Caco-2 (cell line): ENCODE measurements around the gene MEMO1. TPM values are rescaled to one million over a fixed set of nuclear protein-coding genes. Genes with fewer than 3 reads are reported as not detected.
"Not testable (repeated sequence)": the region's sequence is repeated elsewhere in the genome, so short reads cannot be mapped to it uniquely, and the experiment has no call there.

Experiments used
- BruUV-seq: library from RNA; stranded (reverse); fragments of 400-500 nt; replicated peaks from 2 replicates; lab custom pipeline; 2021; lab: Mats Ljungman, UMichigan
- CTCF ChIA-PET: fragments of 300-600 bp; sonication (Branson Sonifier 250); formaldehyde crosslinking; loops from one replicate; lab custom pipeline; 2022; ENCODE audit warnings: antibody characterized with exemption; lab: Charles Lee
- POLR2A ChIA-PET: fragments of 300-600 bp; sonication (Branson Sonifier 250); formaldehyde crosslinking; loops from one replicate; lab custom pipeline; 2022; ENCODE audit warnings: antibody characterized with exemption; lab: Charles Lee
- DNase-seq, 2 experiments: peaks; one replicate each; pipeline versions ENCODE4 v3.0.0 to v3.0.0-alpha.2; 2020 to 2022
- H3K27me3 ChIP-seq: replicated peaks from 2 replicates; pipeline ENCODE4 v1.6.0; 2011; ENCODE audit warnings: low read length; ENCODE audit not compliant: control insufficient read depth, insufficient read depth
- H3K36me3 ChIP-seq: 2 replicates; pipeline ENCODE4 v1.5.1; 2011; ENCODE audit warnings: low read length; ENCODE audit not compliant: control insufficient read depth, insufficient read depth
- H3K4me1 ChIP-seq: fragments of 250-450 bp; sonication (Bioruptor Pico); 2 replicates; pipeline ENCODE4 v1.5.1; 2020; ENCODE audit warnings: mild to moderate bottlenecking
- H3K4me3 ChIP-seq: 2 replicates; pipeline ENCODE4 v1.5.1; 2011; ENCODE audit warnings: low read depth, mild to moderate bottlenecking, control low read depth, low read length
- H3K9me3 ChIP-seq: fragments of 250-450 bp; sonication (Bioruptor Pico); 2 replicates; pipeline ENCODE4 v1.5.1; 2020; ENCODE audit warnings: mild to moderate bottlenecking, moderate library complexity
- H3K27ac Mint-ChIP-seq: one replicate; pipeline ENCODE4 v1.8.0; 2022; ENCODE audit warnings: mixed read lengths; ENCODE audit not compliant: unreplicated experiment
- H3K27me3 Mint-ChIP-seq: one replicate; pipeline ENCODE4 v1.8.0; 2022; ENCODE audit warnings: mixed read lengths; ENCODE audit not compliant: insufficient read depth, unreplicated experiment
- H3K36me3 Mint-ChIP-seq: one replicate; pipeline ENCODE4 v1.8.0; 2022; ENCODE audit warnings: mild to moderate bottlenecking, mixed read lengths; ENCODE audit not compliant: insufficient read depth, unreplicated experiment
- H3K4me1 Mint-ChIP-seq: one replicate; pipeline ENCODE4 v1.8.0; 2022; ENCODE audit warnings: low read depth, mixed read lengths; ENCODE audit not compliant: unreplicated experiment
- H3K4me3 Mint-ChIP-seq: one replicate; pipeline ENCODE4 v1.8.0; 2022; ENCODE audit warnings: mild to moderate bottlenecking, moderate library complexity, mixed read lengths; ENCODE audit not compliant: unreplicated experiment
- H3K9me3 Mint-ChIP-seq: one replicate; pipeline ENCODE4 v1.8.0; 2022; ENCODE audit warnings: mixed read lengths; ENCODE audit not compliant: unreplicated experiment
- CTCF ChIP-seq, 2 experiments: fragments of 200-600 bp in 1 of 2; IDR thresholded peaks; 1 replicate in 1 of 2; 2 replicates in 1 of 2; pipeline versions ENCODE4 v1.5.1 to v1.8.0; 2011 to 2022; ENCODE audit warnings: antibody characterized with exemption in 1 of 2, control low read depth in 1 of 2, inconsistent platforms in 1 of 2, low read depth in 1 of 2, low read length in 1 of 2, mild to moderate bottlenecking in 1 of 2, moderate library complexity in 1 of 2; ENCODE audit not compliant: insufficient read depth in 1 of 2, severe bottlenecking in 1 of 2, unreplicated experiment in 1 of 2
- intact Hi-C: fragments of 100-400 bp; cut with micrococcal nuclease; formaldehyde crosslinking; loops from one replicate; pipeline ENCODE4 v1.10.0; 2022; ENCODE audit not compliant: unreplicated experiment
- total RNA-seq: library from RNA; stranded (reverse); gene quantifications from 2 replicates; pipeline ENCODE4 v1.2.3, GENCODE V29; 2022

MEMO1 gene
- total RNA-seq, 1 experiment from 2014 or later: 79.0 TPM

- H3K4me1 ChIP-seq: no peaks in the 10 kb centered on the region; the same call in 1 of the 2 replicates
- POLR2A ChIA-PET: no interaction called here
- H3K36me3 ChIP-seq: no peaks in the 10 kb centered on the region
- H3K4me3 ChIP-seq: no peak overlapping the region
- Mint-ChIP-seq H3K9me3 (no peaks in the 10 kb centered on the region), H3K36me3 (no peaks in the 10 kb centered on the region), H3K27ac (no peak overlapping the region), H3K4me3 (no peak overlapping the region), H3K4me1 (no peaks in the 10 kb centered on the region), H3K27me3 (no peaks in the 10 kb centered on the region)
- CTCF ChIA-PET: no interaction called here
- DNase-seq: no peak
- no peaks in the 10 kb centered on the region for H3K27me3 ChIP-seq
- intact Hi-C loops: no loop called here
- no peaks in the 10 kb centered on the region for H3K9me3 ChIP-seq
- BruUV-seq: no TSS peak
- TF ChIP-seq CTCF (IDR thresholded peaks at IDR 0.05; ENCODE audit: insufficient read depth in 1 of 2, low read depth in 1 of 2, low read length in 1 of 2, severe bottlenecking in 1 of 2, unreplicated experiment in 1 of 2): no peak
Observed at GRCh38 chr2:31972059-31972458, 38.7 kb downstream of the MEMO1 start.

- no peak for DNase-seq
- Histone ChIP-seq H3K27me3 (no peaks in the 10 kb centered on the region), H3K36me3 (no peaks in the 10 kb centered on the region), H3K4me3 (no peak overlapping the region), H3K4me1 (peaks cover 3% of the 10 kb centered on the region), H3K9me3 (no peaks in the 10 kb centered on the region)
- H3K36me3 Mint-ChIP-seq: peaks cover 12% of the 10 kb centered on the region
- peaks cover 16% of the 10 kb centered on the region for H3K4me1 Mint-ChIP-seq
- H3K27me3 Mint-ChIP-seq: no peaks in the 10 kb centered on the region
- POLR2A ChIA-PET: no interaction called here
- no peaks in the 10 kb centered on the region for H3K9me3 Mint-ChIP-seq
- no peak overlapping the region for H3K4me3 Mint-ChIP-seq
- intact Hi-C loops: no loop called here
- TF ChIP-seq CTCF (IDR thresholded peaks at IDR 0.05; ENCODE audit: insufficient read depth in 1 of 2, low read depth in 1 of 2, low read length in 1 of 2, severe bottlenecking in 1 of 2, unreplicated experiment in 1 of 2): no peak
- H3K27ac Mint-ChIP-seq: no peak overlapping the region
- CTCF ChIA-PET: no interaction called here
- no TSS peak for BruUV-seq
Observed at GRCh38 chr2:31969178-31969577, 41.6 kb downstream of the MEMO1 start.

GRCh38 chr2:31967790-31968189 lies 43.0 kb downstream of the MEMO1 start:
- Histone ChIP-seq H3K4me3 (no peak overlapping the region), H3K36me3 (no peaks in the 10 kb centered on the region; the same call in 1 of the 2 replicates), H3K9me3 (no peaks in the 10 kb centered on the region), H3K4me1 (peaks cover 11% of the 10 kb centered on the region), H3K27me3 (no peaks in the 10 kb centered on the region)
- no TSS peak for BruUV-seq
- H3K36me3 Mint-ChIP-seq: peaks cover 14% of the 10 kb centered on the region
- H3K27me3 Mint-ChIP-seq: no peaks in the 10 kb centered on the region
- DNase-seq: no peak
- H3K4me3 Mint-ChIP-seq: no peak overlapping the region
- ChIA-PET POLR2A (no interaction called here), CTCF (no interaction called here)
- H3K4me1 Mint-ChIP-seq: peaks cover 16% of the 10 kb centered on the region
- TF ChIP-seq CTCF (IDR thresholded peaks at IDR 0.05; ENCODE audit: insufficient read depth in 1 of 2, low read depth in 1 of 2, low read length in 1 of 2, severe bottlenecking in 1 of 2, unreplicated experiment in 1 of 2): no peak
- intact Hi-C loops: no loop called here
- H3K9me3 Mint-ChIP-seq: no peaks in the 10 kb centered on the region
- H3K27ac Mint-ChIP-seq: no peak overlapping the region

GRCh38 chr2:31966402-31966801 lies 44.4 kb downstream of the MEMO1 start:
- H3K4me3 Mint-ChIP-seq, H3K27ac Mint-ChIP-seq, POLR2A ChIA-PET, H3K36me3 ChIP-seq, BruUV-seq, H3K27me3 Mint-ChIP-seq, H3K4me3 ChIP-seq, intact Hi-C loops, H3K9me3 Mint-ChIP-seq, H3K27me3 ChIP-seq, H3K9me3 ChIP-seq, DNase-seq: not testable (repeated sequence)
- H3K4me1 ChIP-seq: peaks cover 11% of the 10 kb centered on the region
- Mint-ChIP-seq H3K4me1 (peaks cover 16% of the 10 kb centered on the region), H3K36me3 (peaks cover 14% of the 10 kb centered on the region)
- CTCF ChIA-PET: interaction anchor here (0.6 kb wide), 1 partner anchor 238 kb away, joined by 5 read pairs; no protein-coding TSS in a partner anchor
